HG03097 (cell line): ENCODE results near the gene CYTH1.

Experiments
- ATAC-seq: cut with Tn5 transposase; IDR thresholded peaks from one replicate; pipeline ENCODE4 v1.9.1; 2021; ENCODE audit not compliant: unreplicated experiment, low FRiP score

CYTH1 gene

GRCh38 chr17:78697122-78697521 lies 85.0 kb downstream of the CYTH1 start:
- ATAC-seq = no peak

- ATAC-seq = no peak
Measured at GRCh38 chr17:78696016-78696982, 85.8 kb downstream of the CYTH1 start.

DNA sequence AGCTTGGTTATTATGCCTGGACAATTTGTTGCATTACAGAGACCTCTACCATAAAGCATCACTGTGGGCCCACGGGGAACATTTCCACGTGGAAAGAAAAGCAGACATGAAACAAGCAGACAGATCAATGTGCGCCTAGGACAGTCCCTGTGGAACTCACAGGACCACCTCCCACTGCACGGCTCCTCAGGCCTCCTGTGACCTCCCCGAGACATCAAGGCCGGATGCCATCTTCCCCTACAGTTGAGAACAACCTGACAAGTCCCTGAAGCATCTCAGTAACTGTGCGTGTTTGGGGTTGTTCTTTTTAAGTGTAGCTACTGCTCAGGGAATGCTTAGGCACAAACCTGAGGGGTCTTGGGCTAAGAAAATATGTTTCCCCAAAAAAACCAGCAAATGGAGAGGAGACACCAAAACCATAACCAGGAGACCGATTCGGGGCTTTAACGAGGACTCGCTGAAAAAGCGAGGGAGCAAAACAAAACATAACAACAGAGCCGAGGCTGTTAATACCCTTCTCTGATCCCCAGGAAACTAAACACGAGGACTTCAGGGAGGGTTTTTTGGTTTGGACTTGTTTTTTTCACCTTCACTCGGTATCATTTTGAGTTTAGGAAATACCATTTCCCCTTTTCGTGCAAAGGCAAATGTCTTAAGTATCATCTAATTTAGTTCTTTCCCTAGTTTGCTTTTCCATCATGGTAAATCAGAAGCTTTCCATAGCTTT lies 87.1 kb downstream of the CYTH1 start:
- ATAC-seq = no peak

DNA sequence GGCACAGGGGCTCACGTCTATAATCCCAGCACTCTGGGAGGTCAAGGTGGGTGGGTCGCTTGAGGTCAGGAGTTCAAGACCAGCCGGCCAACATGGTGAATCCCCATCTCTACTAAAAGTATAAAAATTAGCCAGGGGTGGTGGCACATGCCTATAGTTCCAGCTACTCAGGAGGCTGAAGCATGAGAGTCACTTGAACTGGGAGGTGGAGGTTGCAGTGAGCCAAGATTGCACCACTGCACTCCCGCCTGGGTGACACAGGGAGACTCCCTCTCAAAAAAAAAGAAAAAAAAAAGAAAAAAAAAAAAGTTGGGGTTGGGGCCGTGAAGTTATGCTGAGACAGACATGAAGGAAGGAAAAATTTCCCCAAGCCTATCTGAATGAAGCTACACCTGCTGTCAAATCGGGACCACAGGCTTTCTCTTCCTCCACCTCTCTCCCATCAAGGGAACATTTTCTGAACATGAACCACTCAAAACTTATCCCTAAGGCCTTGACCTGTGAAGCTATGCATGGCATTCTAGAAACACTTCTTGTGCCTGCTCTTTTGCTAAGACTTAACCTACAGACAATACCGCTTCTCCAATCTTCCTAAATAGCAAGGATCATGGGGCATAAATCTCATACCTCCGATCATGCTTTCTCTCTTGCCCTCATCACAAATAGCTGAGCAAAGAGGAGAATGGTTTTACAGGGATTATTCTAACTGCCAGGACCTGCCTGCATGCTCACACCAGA lies 88.6 kb downstream of the CYTH1 start:
- no peak for ATAC-seq

GRCh38 chr17:78692460-78693010 lies 89.5 kb downstream of the CYTH1 start:
- ATAC-seq = no peak

DNA sequence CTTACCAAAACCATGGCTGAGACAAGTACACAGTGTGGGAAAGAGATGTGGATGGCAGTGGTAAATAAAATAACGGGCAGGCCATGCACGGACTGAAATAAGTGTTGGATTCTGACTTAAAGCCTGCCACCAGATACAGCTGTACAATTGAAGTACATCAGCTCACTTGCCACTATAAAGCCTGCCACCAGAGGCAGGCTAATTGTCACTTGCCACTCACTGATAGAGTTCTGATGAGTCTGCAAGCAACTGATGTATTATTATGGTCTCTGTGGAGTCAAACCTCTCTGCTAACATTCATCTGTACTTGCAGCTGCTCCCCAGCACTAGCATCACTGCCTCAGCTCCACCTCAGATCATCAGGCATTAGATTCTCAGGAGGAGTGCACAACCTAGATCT lies 93.0 kb downstream of the CYTH1 start:
- no peak for ATAC-seq

DNA sequence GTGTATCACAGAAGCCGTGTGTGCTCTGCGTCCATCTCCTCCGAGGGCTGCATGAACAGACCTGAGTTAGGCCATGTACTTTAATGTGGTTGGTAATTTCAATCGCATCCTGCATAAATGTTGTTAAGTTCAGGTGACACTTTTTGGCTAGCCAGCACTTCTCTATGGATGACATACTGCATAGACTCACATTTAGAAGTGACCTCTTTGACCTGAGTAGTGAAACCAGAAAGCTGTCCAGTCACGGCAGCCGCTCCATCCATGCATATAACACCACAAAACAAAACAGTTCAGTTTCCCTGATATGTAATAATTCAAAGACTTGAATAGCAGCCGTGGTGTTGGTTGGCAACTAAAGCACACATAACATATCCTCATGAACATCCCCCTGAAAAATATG lies 94.1 kb downstream of the CYTH1 start:
- ATAC-seq = no peak

GRCh38 chr17:78687125-78687524 lies 94.9 kb downstream of the CYTH1 start:
- no peak for ATAC-seq

GRCh38 chr17:78684026-78684425 lies 98.0 kb downstream of the CYTH1 start:
- ATAC-seq = no peak

- no peak for ATAC-seq
Measured at GRCh38 chr17:78683408-78683961, 98.6 kb downstream of the CYTH1 start.

DNA sequence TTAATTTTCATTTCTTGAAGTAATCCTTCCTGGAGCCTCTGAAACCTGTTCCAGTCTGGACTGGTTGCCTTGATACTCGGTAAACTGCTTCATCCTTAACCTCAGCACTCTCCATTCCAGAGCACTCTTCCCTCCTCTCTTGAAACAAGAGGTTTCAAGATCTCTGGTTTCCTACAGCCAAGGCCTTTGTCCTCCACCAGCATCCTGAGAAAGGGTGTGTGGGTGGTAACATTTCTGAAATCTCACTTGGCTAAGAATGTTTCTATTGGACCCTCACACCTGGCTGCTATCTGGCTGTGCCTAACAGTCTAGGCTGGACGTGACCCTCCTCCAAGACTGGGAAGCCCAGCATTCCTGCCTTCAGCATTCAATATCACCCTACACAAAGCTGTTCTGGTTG lies 99.7 kb downstream of the CYTH1 start:
- ATAC-seq = no peak

DNA sequence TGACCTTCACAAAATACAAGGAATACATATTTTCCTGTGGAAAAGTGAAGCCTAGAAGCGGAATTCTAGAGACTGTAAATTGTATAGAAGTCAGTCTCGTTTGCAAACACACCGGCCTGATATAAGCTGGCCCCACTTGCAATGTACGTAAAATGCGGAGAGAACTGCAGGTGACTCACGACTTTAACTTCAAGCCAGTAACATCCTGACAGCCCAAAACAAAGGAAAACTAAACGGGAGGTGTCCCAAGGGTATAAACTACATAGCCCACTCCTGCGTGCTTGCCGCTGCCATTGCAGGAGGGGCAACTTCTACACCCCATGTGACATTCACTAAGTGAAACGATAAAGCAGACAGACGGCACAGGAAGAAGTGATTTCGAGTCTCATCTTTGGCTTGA lies 101.6 kb downstream of the CYTH1 start:
- ATAC-seq = no peak

DNA sequence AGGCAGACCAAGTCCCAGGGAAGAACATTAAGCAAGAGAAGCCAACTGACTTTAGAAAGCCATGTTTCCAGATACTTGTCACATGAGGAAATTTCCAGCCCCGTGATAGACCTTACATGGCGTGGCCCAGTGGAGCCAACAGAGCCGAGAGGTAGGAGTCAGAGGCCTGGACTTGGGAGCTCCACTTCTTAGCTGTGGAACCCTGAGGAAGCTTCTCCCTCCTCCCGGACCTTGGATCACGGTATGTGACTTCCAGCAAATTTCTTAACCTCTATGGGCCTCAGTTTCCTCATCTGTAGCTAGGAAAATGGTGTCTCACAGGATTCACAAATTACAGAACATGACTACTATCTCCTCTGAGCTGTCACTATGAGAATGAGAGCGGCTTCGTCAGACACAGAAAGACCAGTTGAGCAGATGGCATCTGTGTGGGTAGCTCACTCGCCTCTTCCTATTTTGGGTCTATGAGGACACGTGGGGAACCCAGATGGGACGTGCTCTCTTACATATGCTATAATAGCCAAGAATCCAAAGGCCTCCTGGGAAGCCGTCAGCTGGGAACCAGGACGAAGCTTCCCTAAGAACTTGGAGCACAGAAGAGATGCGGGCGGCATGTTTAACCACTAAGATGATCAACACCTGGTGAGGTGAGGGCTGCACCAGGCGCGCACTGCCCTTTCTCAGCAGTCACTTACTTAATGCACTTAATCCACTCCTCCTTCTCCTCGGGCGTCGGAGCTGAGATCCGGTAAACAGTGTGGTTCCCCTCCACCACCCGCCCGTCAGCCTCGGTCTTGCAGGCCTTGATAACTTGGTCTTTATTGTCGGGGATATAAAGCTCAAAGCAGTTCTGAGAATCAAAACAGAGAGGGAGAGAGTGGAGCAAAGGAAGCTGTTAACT lies 102.3 kb downstream of the CYTH1 start:
- no peak for ATAC-seq

DNA sequence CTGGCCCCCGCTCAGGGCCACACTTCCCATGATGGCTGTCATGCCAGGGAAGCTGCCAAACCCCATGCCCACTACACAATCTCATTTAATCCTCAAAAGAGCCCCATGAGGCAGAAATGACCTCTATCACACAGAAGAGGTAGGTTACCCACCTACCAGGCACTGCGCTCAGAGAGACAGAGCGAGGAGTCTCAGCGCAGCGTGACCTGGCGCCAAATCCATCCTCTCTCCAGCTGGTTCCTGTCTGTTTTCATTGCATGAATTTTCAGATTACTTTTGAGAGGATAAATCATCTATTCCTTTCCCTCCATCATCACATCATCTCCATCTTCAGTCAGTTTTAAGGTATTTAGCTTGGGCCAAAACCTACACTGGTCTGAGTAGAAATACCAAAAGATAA lies 103.4 kb downstream of the CYTH1 start:
- no peak for ATAC-seq

DNA sequence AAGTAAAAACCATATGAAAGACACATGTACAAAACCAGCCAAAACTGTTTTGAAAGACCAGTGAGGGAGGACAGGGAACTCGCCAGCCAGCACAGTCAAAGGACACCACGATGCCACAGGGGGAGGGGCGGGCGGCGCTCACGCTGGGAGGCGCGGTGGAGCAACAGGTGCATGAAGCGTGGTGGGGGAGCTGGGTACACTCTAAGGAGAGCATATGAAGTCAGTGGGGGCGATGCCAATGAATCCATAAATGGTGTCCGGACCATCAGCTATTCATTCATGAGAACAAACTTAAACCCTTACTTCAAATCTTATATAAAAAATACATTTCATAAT lies 103.9 kb downstream of the CYTH1 start:
- no peak for ATAC-seq

DNA sequence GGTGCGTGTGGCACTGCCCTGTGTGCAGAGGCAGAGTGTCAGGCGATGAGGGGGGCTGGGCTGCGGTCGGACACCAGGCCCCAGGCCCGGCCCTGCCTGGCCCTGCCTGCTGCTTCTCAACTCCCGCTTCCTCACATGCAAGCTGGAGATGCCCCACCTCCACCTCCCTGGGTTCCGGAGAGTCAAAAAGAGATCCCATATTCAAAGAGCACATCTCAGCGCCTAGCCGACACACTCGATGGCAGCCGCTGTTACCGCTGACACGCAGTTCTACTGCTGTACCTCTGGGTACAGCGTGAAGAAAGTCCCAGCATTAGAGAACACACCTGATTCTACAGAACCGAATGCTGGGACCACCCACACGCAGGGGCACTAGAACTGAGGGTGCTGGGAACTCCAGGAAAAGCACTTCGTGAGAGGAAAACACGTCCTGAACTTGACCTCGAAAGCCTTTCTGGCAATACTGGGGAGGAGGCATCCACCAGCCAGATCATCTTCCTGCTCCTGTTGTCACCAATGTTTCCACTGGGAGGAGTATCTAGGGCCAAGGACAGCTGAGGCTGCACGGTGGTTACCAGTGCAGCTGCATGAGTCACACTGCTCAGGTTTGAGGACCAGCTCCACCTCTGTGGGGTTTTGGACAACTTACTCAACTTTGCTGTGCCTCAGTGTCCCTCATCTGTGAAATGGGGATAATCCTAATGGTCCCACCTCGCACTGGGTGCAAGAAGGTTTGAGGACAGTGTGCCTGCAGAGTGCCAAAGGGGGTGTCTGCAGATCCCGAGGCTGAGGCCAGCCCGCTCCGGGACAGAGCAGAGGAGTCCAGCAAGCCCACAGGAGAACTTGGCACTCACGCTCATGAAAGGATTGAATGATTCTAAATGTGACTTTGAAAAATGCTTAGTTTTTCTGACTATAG lies 104.5 kb downstream of the CYTH1 start:
- no peak for ATAC-seq

- no peak for ATAC-seq
Measured at GRCh38 chr17:78676412-78677302, 105.4 kb downstream of the CYTH1 start.

GRCh38 chr17:78675836-78676235 lies 106.2 kb downstream of the CYTH1 start:
- no peak for ATAC-seq
